Measurements from ENCODE around the gene PRSS22.
A peak's percentile ranks its signal among the peaks of the same experiment; 100 is the strongest.

Gene PRSS22

DNA sequence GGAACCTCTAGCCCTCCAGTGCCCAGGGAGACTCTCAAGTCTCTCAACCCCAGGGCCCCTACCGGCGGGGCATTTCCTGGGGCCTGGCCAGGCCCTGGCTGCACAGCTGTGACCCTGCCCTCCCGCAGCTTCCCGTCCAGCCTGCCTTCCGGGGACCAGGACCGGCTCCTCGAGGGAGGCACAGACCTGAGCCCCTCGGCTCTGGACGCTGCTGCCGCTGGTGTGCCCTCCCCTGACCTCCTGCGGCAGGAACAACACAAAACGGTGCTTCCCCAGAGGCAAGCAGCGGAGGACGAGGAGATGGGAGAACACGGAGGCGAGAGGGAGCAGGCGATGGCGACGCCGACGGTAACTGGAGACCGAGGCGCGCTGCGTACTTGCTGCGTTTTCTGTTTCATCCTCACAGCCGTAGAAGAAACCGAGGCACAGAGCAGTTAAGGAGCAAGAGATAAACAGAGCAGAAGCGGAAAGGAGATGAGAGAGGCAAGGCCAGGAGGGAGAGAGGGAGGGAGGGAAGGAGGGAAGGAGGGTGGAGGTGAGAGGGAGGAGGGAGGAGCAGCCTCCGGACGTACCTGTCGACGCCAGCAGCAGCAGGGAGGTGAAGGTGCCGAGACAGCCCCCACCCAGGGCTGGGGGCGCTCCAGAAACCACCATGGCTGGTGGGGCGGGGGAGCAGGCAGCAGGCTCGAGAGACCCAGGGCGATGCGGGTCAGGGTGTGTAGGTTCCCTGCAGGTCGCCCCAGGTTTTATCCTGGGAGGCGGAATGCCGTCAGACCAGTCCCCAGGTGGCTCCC lies at the start of gene PRSS22:
Gene PRSS22, minus strand, starts transcription at position 720 of the 794 bp plus-strand sequence. Its CDS starts 66 bp downstream, at position 654.
- DNase-seq (ENCODE audit: low spot score): no peak

DNA sequence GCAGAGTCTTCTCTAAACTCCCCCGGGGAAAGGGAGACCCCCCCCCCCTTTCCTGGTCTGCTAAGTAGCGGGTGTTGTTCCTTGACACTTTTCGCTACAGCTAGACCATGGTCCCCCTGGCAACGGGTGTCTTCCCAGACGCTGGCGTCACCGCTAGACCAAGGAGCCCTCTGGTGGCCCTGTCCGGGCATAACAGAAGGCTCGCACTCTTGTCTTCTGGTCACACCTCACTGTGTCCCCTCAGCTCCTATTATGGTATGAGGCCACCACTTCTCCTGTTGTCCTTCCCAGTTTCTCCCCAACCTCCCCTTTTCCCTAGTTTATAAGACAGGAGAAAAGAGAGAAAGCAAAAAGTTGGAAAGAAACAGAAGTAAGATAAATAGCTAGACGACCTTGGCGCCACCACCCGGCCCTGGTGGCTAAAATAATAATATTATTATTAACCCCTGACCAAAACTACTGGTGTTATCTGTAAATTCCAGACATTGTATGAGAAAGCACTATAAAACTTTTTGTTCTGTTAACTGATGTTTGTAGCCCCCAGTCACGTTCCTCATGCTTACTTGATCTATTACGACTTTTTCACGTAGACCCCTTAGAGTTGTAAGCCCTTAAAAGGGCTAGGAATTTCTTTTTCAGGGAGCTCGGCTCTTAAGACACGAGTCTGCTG lies 49.2 kb upstream of the PRSS22 start:
- DNase-seq (ENCODE audit: low spot score): peak; percentile 56

GRCh38 chr16:2905988-2906387 lies 48.0 kb upstream of the PRSS22 start:
- no peak for DNase-seq (ENCODE audit: low spot score)

GRCh38 chr16:2905241-2905987 lies 47.4 kb upstream of the PRSS22 start:
- peak; percentile 99 for DNase-seq (ENCODE audit: low spot score)

DNA sequence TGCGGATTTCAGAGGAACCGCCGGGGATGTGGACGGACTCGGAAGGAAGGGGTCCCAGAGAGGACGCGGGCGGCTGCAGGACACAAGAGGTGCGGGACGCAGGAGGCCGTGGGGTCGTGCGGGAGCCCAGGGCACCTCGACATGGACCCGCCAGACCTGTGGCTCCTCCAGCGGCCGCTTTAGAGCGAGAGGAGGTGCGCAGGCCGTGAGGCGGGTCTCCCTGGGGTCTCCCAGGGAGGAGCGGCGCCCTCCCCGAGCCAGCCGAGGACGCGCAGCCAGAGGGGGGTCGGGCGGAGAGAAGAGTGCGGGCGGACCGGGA lies 46.9 kb upstream of the PRSS22 start:
- peak; percentile 13 for DNase-seq (ENCODE audit: low spot score)

GRCh38 chr16:2904100-2904921 lies 46.3 kb upstream of the PRSS22 start:
- peak; percentile 85 for DNase-seq (ENCODE audit: low spot score)

- no peak for DNase-seq (ENCODE audit: low spot score)
Observed at GRCh38 chr16:2902337-2903130, 44.6 kb upstream of the PRSS22 start.

- DNase-seq (ENCODE audit: low spot score): no peak
Observed at GRCh38 chr16:2900526-2901075, 42.6 kb upstream of the PRSS22 start.

- DNase-seq (ENCODE audit: low spot score): no peak
Observed at GRCh38 chr16:2899564-2900072, 41.6 kb upstream of the PRSS22 start.

GRCh38 chr16:2898831-2899563 lies 41.0 kb upstream of the PRSS22 start:
- DNase-seq (ENCODE audit: low spot score): no peak

GRCh38 chr16:2897110-2897509 lies 39.1 kb upstream of the PRSS22 start:
- no peak for DNase-seq (ENCODE audit: low spot score)

GRCh38 chr16:2896480-2897010 lies 38.6 kb upstream of the PRSS22 start:
- no peak for DNase-seq (ENCODE audit: low spot score)

GRCh38 chr16:2895813-2896212 lies 37.8 kb upstream of the PRSS22 start:
- DNase-seq (ENCODE audit: low spot score): no peak

- no peak for DNase-seq (ENCODE audit: low spot score)
Observed at GRCh38 chr16:2894231-2894630, 36.3 kb upstream of the PRSS22 start.

- no peak for DNase-seq (ENCODE audit: low spot score)
Observed at GRCh38 chr16:2884041-2884451, 26.1 kb upstream of the PRSS22 start.

DNA sequence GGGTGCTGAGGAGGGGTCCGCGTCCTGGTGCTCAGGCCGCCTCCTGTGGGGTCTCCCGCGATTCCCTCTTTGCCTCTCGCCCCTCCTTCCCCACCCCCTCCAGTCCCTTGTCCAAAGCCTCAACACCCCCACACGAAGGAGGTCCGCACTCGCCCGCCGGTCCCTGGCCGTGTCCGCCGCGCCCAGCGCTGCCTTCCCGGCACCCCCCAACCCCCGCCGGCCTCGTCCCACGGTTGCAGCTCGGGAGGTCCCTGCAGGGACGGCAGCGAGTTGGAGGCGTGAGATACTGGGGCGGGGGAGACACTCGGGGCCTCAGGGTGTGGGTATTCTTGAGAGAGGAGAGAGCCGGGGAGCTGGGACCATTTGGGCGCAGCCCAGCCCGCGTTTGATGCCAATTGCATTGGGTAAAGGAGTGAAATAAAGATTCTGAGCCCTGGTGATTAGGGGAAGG lies 25.5 kb upstream of the PRSS22 start:
- no peak for DNase-seq (ENCODE audit: low spot score)

DNA sequence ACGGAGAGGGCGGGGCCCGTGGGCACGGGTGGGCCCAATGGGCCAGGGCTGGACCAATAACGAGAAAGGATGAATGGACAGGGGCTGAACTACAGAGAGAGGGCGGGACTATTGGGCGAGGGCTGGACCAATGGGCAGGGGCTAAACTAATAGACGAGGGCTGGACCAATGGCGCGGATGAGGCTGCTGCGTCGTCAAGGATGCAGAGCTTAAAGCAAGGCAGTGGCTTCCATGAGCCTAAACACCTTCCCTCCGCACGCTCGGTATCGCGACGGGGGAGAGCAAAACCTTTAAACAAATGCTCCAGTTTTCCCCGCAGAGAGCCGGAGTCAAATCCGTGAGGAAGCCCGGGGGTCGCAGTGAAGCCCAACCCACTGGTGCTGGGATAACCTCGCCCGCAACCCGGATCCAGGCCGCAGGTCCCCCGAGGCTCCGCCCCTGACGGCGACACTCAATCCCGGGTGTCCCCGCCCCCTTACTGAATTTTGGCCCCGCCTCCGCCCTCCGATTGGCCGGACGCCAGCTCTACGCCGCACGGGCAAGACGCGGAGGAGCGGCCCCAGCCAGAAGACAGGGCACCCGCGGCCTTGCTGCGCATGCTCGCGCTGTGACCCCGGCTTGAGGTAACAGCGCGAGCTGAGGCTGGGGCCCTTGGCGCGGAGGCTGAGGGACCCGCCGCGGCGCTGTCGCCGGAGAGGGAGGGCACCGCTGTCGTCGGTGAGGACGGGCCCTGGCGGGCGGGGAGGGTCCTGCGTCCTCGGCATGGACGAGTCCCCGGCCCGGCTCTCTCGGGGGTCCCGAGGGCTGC lies 24.9 kb upstream of the PRSS22 start, which contains the start of gene FLYWCH2:
Gene FLYWCH2, plus strand, starts transcription at position 566 of the 808 bp plus-strand sequence. CDS start 13,235 bp downstream, outside the sequence.
- peak; percentile 100 for DNase-seq (ENCODE audit: low spot score)

Data from activated CD4-positive, alpha-beta T cell treated with anti-CD3 and anti-CD28 coated beads, Interleukin-2, Interleukin-4, amounts not matched to agents 100 ng/mL and 50 ng/mL, durations not matched to agents 16 hours and 8 hours (primary cell).